Left lobe of liver (tissue), 2 donors: ENCODE data around the gene MIER3. TPM values are rescaled to one million over a fixed set of nuclear protein-coding genes. Genes with fewer than 3 reads are reported as not detected.

Source experiments
- ATAC-seq: fragments of 200-7000 bp; cut with Tn5 transposase; one replicate; pipeline ENCODE4 v1.9.1; 2020; ENCODE audit warnings: mild to moderate bottlenecking, moderate library complexity
- DNase-seq: peaks from one replicate; pipeline ENCODE4 v3.0.0-alpha.2; 2020; ENCODE audit warnings: low spot score
- total RNA-seq: library from RNA; stranded (reverse); gene quantifications from one replicate; pipeline ENCODE4 v1.2.1, GENCODE V29; 2021
- donor health status: DM: no; HTN: no; CAD: no; lungs with moderate emphysema.
- donor health status: DM: no; HTN: yes; CAD: no.

MIER3 gene
- total RNA-seq, 1 donor from 2014 or later = 8.9 TPM

GRCh38 chr5:56900395-56900794 lies 51.5 kb downstream of the MIER3 start:
- no peak for DNase-seq

GRCh38 chr5:56898213-56898612 lies 53.7 kb downstream of the MIER3 start:
- no peak for ATAC-seq
- no peak for DNase-seq

More at GRCh38 chr5:56900395-56900794, 51.5 kb downstream of the MIER3 start:
- ATAC-seq = no peak

GRCh38 chr5:56896763-56897162 lies 55.2 kb downstream of the MIER3 start:
- ATAC-seq (no peak), DNase-seq (no peak)

GRCh38 chr5:56893251-56893951 lies 58.5 kb downstream of the MIER3 start:
- ATAC-seq (no peak), DNase-seq (no peak)

GRCh38 chr5:56881571-56881970 lies 70.4 kb downstream of the MIER3 start:
- DNase-seq = no peak
- ATAC-seq = no peak

- ATAC-seq = no peak
- no peak for DNase-seq
Measured at GRCh38 chr5:56876327-56876726, 75.6 kb downstream of the MIER3 start.

GRCh38 chr5:56873056-56873455 lies 78.9 kb downstream of the MIER3 start:
- DNase-seq (no peak), ATAC-seq (no peak)

GRCh38 chr5:56871777-56872176 lies 80.1 kb downstream of the MIER3 start:
- no peak for DNase-seq
- no peak for ATAC-seq

Other genes starting within 250 kb of the MIER3 start
- gene MAP3K1, start 136.6 kb downstream of the MIER3 start, total RNA-seq = 5.8 TPM
- 7.1 TPM for gene SETD9, start 42.5 kb downstream of the MIER3 start, total RNA-seq
- gene GPBP1, start 221.9 kb upstream of the MIER3 start, total RNA-seq = 20.5 TPM